Measurements from ENCODE around the gene CLCF1. TPM values are rescaled to one million over a fixed set of nuclear protein-coding genes. Genes with fewer than 3 reads are reported as not detected.

The CLCF1 gene
- polyA plus RNA-seq, 1 donor from 2014 or later = not detected

DNA sequence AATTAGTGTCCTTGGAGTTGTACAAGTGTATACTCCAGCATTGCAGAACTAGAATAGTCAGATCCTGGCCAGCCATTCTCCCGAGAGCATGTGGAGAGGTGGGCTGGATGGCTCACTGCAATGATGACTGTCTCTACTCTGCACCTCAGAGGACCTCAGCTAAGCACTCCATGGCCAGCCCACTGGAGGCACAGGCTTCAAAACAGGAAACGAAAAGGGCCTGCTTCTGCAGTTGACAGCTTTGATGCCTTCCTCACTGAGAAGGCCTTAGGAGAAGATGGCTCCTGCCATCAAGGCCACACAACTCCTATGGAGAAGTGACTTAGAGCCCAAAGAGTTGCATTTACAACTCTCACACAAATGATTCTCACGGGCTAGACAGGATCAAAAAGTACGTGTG, 29.1 kb downstream of the CLCF1 start:
- H3K27me3 ChIP-seq (ENCODE audit: insufficient read depth, low read depth, low read length) = no peaks in the 10 kb centered on the region
- no peak overlapping the region for H3K9ac ChIP-seq (ENCODE audit: low read length)
- TF ChIP-seq RAD21 (conservative IDR thresholded peaks at IDR 0.05) (no peak), MXI1 (conservative IDR thresholded peaks at IDR 0.05; ENCODE audit: poor library complexity, severe bottlenecking) (no peak), EZH2 (IDR thresholded peaks at IDR 0.05; ENCODE audit: borderline replicate concordance, insufficient read depth, low read length, poor library complexity, severe bottlenecking) (no peak), EP300 (conservative IDR thresholded peaks at IDR 0.05; ENCODE audit: poor library complexity, severe bottlenecking) (no peak), POLR2AphosphoS5 (IDR thresholded peaks at IDR 0.05) (no peak), TAF1 (IDR thresholded peaks at IDR 0.05; ENCODE audit: low read depth) (no peak)
- TF ChIP-seq, protein P1, sequence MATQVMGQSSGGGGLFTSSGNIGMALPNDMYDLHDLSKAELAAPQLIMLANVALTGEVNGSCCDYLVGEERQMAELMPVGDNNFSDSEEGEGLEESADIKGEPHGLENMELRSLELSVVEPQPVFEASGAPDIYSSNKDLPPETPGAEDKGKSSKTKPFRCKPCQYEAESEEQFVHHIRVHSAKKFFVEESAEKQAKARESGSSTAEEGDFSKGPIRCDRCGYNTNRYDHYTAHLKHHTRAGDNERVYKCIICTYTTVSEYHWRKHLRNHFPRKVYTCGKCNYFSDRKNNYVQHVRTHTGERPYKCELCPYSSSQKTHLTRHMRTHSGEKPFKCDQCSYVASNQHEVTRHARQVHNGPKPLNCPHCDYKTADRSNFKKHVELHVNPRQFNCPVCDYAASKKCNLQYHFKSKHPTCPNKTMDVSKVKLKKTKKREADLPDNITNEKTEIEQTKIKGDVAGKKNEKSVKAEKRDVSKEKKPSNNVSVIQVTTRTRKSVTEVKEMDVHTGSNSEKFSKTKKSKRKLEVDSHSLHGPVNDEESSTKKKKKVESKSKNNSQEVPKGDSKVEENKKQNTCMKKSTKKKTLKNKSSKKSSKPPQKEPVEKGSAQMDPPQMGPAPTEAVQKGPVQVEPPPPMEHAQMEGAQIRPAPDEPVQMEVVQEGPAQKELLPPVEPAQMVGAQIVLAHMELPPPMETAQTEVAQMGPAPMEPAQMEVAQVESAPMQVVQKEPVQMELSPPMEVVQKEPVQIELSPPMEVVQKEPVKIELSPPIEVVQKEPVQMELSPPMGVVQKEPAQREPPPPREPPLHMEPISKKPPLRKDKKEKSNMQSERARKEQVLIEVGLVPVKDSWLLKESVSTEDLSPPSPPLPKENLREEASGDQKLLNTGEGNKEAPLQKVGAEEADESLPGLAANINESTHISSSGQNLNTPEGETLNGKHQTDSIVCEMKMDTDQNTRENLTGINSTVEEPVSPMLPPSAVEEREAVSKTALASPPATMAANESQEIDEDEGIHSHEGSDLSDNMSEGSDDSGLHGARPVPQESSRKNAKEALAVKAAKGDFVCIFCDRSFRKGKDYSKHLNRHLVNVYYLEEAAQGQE (IDR thresholded peaks at IDR 0.05; ENCODE audit: borderline replicate concordance) = no peak
- H3K9me2 ChIP-seq (ENCODE audit: insufficient read depth, low read length) = no peaks in the 10 kb centered on the region
- H4K20me1 ChIP-seq (ENCODE audit: insufficient read depth) = no peaks in the 10 kb centered on the region
- no peak overlapping the region for H2AFZ ChIP-seq (ENCODE audit: low read depth, low read length)
- no peaks in the 10 kb centered on the region for H3K79me2 ChIP-seq (replicated peaks; ENCODE audit: insufficient read depth, low read length)
- H3K4me2 ChIP-seq (ENCODE audit: low read length) = no peak overlapping the region
- H3K36me3 ChIP-seq (ENCODE audit: insufficient read depth, low read length) = no peaks in the 10 kb centered on the region
- H3K4me3 ChIP-seq (ENCODE audit: low read length) = no peak overlapping the region
- H3K9me3 ChIP-seq (ENCODE audit: low read length) = no peaks in the 10 kb centered on the region
- no peak overlapping the region for H3K27ac ChIP-seq (ENCODE audit: low read length)
- H3F3A ChIP-seq (ENCODE audit: insufficient read depth, low read length, poor library complexity, severe bottlenecking) = no peaks in the 10 kb centered on the region

DNA sequence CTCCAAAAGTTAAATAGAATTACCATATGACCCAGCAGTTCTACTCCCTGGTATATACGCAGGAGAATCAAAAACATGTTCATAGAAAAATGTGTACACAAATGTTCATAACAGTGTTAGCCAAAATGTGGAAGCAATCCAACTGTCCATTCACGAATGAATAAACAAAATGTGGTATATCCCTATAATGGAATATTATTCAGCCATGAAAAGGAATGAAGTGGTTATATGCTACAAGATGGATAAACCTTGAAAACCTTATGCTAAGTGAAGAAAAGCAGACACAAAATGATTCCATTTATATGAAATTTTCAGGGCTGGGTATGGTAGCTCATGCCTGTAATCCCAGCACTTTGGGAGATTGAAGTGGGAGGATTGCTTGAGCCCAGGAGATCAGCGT, 36.1 kb downstream of the CLCF1 start:
- Histone ChIP-seq H3K4me2 (ENCODE audit: low read length) (no peak overlapping the region), H4K20me1 (ENCODE audit: insufficient read depth) (no peaks in the 10 kb centered on the region), H3K9me3 (ENCODE audit: low read length) (no peaks in the 10 kb centered on the region), H3K27ac (ENCODE audit: low read length) (no peak overlapping the region), H3K36me3 (ENCODE audit: insufficient read depth, low read length) (no peaks in the 10 kb centered on the region), H2AFZ (ENCODE audit: low read depth, low read length) (no peak overlapping the region), H3K9ac (ENCODE audit: low read length) (no peak overlapping the region), H3K79me2 (replicated peaks; ENCODE audit: insufficient read depth, low read length) (no peaks in the 10 kb centered on the region), H3K27me3 (ENCODE audit: insufficient read depth, low read depth, low read length) (no peaks in the 10 kb centered on the region), H3K9me2 (ENCODE audit: insufficient read depth, low read length) (no peaks in the 10 kb centered on the region), H3F3A (ENCODE audit: insufficient read depth, low read length, poor library complexity, severe bottlenecking) (no peaks in the 10 kb centered on the region), H3K4me3 (ENCODE audit: low read length) (no peak overlapping the region)
- TF ChIP-seq SMC3 (conservative IDR thresholded peaks at IDR 0.05; ENCODE audit: poor library complexity) (no peak), MXI1 (conservative IDR thresholded peaks at IDR 0.05; ENCODE audit: poor library complexity, severe bottlenecking) (no peak), POLR2AphosphoS5 (IDR thresholded peaks at IDR 0.05) (no peak), EP300 (conservative IDR thresholded peaks at IDR 0.05; ENCODE audit: poor library complexity, severe bottlenecking) (no peak), RAD21 (conservative IDR thresholded peaks at IDR 0.05) (no peak), EZH2 (IDR thresholded peaks at IDR 0.05; ENCODE audit: borderline replicate concordance, insufficient read depth, low read length, poor library complexity, severe bottlenecking) (no peak), TAF1 (IDR thresholded peaks at IDR 0.05; ENCODE audit: low read depth) (no peak)
- TF ChIP-seq, protein P2, sequence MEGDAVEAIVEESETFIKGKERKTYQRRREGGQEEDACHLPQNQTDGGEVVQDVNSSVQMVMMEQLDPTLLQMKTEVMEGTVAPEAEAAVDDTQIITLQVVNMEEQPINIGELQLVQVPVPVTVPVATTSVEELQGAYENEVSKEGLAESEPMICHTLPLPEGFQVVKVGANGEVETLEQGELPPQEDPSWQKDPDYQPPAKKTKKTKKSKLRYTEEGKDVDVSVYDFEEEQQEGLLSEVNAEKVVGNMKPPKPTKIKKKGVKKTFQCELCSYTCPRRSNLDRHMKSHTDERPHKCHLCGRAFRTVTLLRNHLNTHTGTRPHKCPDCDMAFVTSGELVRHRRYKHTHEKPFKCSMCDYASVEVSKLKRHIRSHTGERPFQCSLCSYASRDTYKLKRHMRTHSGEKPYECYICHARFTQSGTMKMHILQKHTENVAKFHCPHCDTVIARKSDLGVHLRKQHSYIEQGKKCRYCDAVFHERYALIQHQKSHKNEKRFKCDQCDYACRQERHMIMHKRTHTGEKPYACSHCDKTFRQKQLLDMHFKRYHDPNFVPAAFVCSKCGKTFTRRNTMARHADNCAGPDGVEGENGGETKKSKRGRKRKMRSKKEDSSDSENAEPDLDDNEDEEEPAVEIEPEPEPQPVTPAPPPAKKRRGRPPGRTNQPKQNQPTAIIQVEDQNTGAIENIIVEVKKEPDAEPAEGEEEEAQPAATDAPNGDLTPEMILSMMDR (IDR thresholded peaks at IDR 0.05; ENCODE audit: poor library complexity, severe bottlenecking) = no peak
- TF ChIP-seq, protein P1 (IDR thresholded peaks at IDR 0.05; ENCODE audit: borderline replicate concordance) = no peak

Data from neural cell (in vitro differentiated cells).